ENCODE data around the gene PAH.

The PAH gene

DNA sequence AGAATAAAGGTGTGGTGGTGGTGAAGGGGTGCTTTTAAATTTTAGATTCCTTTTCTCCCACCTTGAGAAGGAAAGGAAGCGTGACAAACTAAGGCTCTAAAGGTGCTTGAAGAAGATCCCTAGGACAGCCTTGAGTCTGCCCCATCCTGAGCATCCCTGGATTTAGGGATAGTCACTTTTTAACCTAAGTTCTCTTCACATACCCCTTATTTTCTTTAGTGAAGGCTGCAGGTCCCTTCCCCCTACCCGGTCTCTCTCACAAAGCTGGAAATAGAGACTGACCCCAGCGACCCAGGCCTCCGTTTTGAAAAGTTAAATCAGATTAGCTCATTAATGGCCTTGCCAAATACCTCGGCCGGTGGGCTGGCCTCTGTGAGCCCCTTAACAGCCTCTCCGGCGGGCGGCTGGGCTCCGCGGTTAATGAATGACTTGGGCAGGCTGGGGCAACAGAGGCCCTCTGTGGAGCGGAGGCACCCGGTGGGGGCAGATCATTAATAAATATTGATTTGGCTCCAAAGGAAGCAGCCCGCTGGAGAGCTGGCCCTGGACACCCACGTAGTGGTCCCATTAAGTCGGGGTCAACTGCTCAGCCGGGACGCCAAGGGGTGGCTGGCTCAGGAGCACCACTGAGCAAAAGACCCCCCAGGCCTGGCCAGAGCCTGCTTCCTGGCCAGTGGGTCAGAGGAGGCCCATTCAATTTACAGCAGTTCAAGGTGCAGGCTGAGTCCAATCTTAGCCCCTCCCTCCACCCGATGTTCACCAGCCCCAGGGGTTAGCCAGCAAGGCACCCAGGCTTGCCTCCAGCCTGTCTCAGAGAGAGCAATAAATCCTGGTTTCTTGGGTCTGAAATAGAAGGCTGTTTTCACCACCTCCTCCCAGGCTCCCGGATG, 31.8 kb downstream of the PAH start:
- no peak overlapping the region for H3K9ac ChIP-seq (ENCODE audit: low read depth, low read length)
- no peaks in the 10 kb centered on the region for H3K27me3 ChIP-seq (ENCODE audit: insufficient read depth, low read length)
- H3K36me3 ChIP-seq (ENCODE audit: insufficient read depth, low read length): no peaks in the 10 kb centered on the region
- no peak overlapping the region for H3K4me3 ChIP-seq (ENCODE audit: low read length)
- H3K27ac ChIP-seq (ENCODE audit: low read depth, low read length): no peak overlapping the region
- 88% methylated on average over 20 of the region's 20 CpGs for WGBS
- no peaks in the 10 kb centered on the region for H3K9me3 ChIP-seq (ENCODE audit: insufficient read depth, low read depth, low read length)
- H3K4me1 ChIP-seq (ENCODE audit: insufficient read depth, low read length): no peaks in the 10 kb centered on the region

DNA sequence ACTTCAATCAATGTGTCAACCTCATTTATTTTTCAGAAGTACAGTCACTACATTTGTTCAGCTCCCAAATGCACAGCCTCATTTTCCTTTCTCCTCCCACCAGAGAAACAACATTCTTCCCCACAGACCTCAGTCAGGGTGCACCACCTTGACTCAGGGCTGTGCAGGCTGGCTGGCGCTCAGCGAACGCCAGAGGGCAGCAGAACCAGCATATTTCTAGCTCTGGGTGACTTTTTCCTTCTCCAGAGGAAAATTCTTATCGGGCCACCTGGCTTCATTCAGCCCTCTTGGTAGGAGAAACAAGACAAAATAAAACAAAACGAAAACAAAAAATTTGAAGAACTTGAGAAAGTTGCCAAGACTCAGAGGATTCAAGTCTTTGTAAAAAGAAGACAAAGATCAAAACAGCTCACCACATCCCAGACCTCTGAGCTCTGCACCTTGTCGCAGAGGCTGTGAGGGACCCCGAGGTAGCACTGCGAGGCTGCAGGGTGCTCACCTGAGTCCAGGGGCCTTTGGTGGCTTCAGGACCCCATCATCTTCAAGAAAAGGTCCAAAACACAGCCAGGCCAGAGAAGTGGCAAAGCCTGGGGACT, 33.7 kb downstream of the PAH start:
- H3K27me3 ChIP-seq (ENCODE audit: insufficient read depth, low read length): no peaks in the 10 kb centered on the region
- no peaks in the 10 kb centered on the region for H3K4me1 ChIP-seq (ENCODE audit: insufficient read depth, low read length)
- H3K36me3 ChIP-seq (ENCODE audit: insufficient read depth, low read length): no peaks in the 10 kb centered on the region
- H3K9me3 ChIP-seq (ENCODE audit: insufficient read depth, low read depth, low read length): no peaks in the 10 kb centered on the region
- H3K27ac ChIP-seq (ENCODE audit: low read depth, low read length): no peak overlapping the region
- WGBS: 37% methylated on average over 8 of the region's 8 CpGs
- H3K9ac ChIP-seq (ENCODE audit: low read depth, low read length): no peak overlapping the region
- H3K4me3 ChIP-seq (ENCODE audit: low read length): no peak overlapping the region

DNA sequence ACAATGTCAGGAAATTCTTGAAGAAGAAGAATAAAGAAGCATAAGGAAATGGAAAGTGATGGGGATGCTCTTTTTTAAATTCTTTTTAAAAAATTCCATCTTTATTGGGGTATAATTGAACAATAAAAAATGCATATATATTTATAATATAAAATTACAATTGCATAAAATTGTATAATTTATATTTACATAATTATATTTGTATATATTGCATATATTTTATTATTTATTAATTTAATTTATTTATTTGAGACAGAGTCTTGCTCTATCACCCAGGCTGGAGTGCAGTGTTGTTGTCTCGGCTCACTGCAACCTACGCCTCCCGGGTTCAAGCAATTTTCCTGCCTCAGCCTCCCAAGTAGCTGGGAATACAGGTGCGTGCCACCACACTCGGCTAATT, 36.3 kb downstream of the PAH start:
- Histone ChIP-seq H3K27ac (ENCODE audit: low read depth, low read length) (no peak overlapping the region), H3K9me3 (ENCODE audit: insufficient read depth, low read depth, low read length) (no peaks in the 10 kb centered on the region), H3K4me3 (ENCODE audit: low read length) (no peak overlapping the region), H3K36me3 (ENCODE audit: insufficient read depth, low read length) (no peaks in the 10 kb centered on the region), H3K27me3 (ENCODE audit: insufficient read depth, low read length) (no peaks in the 10 kb centered on the region), H3K4me1 (ENCODE audit: insufficient read depth, low read length) (no peaks in the 10 kb centered on the region), H3K9ac (ENCODE audit: low read depth, low read length) (no peak overlapping the region)
- WGBS: 95% methylated on average over 5 of the region's 5 CpGs

DNA sequence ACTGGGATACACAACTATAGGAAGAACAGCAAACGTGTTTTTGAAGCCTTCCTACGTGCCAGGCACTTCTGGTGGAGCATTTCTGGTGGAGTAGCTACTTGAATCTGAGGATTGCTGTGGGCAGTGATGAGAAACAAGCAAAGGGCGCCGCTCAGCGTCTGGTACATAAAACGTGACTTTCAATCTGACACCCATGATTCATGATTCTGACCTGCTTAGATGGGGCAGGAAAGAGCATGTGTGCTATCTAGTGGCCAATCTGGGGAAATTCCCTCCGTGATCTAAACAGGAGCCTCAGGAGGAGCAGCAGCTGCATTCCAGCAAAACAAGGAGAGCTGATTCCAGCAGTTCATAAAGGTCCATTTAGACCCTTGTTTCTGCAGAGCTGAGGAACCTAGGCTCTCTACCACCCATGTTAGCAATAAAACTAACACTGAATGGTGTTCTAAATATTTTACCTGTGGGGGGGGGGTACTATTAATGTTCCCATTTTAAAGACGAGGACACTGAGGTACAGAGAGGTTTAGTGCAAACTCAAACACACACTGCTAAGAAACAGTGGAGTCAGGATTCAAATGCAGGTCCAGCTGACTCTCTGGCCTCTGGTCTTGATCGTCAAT, 37.8 kb downstream of the PAH start:
- Histone ChIP-seq H3K9ac (ENCODE audit: low read depth, low read length) (no peak overlapping the region), H3K27me3 (ENCODE audit: insufficient read depth, low read length) (no peaks in the 10 kb centered on the region), H3K27ac (ENCODE audit: low read depth, low read length) (no peak overlapping the region), H3K4me3 (ENCODE audit: low read length) (no peak overlapping the region), H3K9me3 (ENCODE audit: insufficient read depth, low read depth, low read length) (no peaks in the 10 kb centered on the region), H3K4me1 (ENCODE audit: insufficient read depth, low read length) (no peaks in the 10 kb centered on the region), H3K36me3 (ENCODE audit: insufficient read depth, low read length) (no peaks in the 10 kb centered on the region)
- WGBS: 30% methylated on average over 9 of the region's 9 CpGs

DNA sequence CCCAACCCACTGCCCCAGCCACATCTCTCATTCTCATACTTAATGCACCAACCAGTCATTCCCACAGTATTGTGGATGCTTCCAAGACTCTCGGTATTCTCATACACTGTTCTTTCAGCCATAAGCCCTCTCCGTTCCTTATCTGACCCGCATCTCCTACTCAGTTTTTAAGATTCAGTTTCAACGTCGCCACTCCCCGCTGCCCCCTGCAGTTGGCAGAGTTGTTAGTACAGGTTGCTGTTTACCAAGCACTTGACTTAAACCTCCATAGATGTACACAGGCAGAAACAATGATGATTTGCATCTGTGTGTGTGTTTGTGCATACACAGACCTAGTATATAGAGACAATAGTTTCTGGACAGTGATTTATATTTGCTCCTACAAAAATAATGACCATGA, 40.2 kb downstream of the PAH start:
- no peaks in the 10 kb centered on the region for H3K36me3 ChIP-seq (ENCODE audit: insufficient read depth, low read length)
- H3K27ac ChIP-seq (ENCODE audit: low read depth, low read length): no peak overlapping the region
- H3K4me3 ChIP-seq (ENCODE audit: low read length): no peak overlapping the region
- WGBS: 70% methylated on average over 6 of the region's 6 CpGs
- H3K9me3 ChIP-seq (ENCODE audit: insufficient read depth, low read depth, low read length): no peaks in the 10 kb centered on the region
- H3K4me1 ChIP-seq (ENCODE audit: insufficient read depth, low read length): no peaks in the 10 kb centered on the region
- H3K27me3 ChIP-seq (ENCODE audit: insufficient read depth, low read length): no peaks in the 10 kb centered on the region
- no peak overlapping the region for H3K9ac ChIP-seq (ENCODE audit: low read depth, low read length)

DNA sequence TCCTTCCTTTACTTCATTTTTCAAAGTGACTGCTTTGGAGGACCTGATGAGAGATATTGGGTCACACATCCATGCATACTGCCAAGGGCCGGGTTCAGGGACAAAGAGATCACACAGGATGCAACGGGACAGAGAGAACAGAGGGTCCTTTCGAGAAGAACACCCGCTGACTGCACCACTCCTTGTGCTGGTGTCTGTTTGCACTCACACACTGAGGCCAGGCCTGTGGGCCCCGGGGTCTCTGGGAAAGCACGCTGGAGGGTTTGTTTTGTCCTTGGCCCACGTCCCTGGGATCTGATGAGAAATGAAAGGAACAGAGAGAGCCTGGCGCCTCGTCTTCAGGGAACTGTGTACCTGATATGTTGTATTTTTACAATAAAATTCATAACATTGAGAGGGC, 42.2 kb downstream of the PAH start:
- Histone ChIP-seq H3K4me1 (ENCODE audit: insufficient read depth, low read length) (no peaks in the 10 kb centered on the region), H3K36me3 (ENCODE audit: insufficient read depth, low read length) (no peaks in the 10 kb centered on the region), H3K27me3 (ENCODE audit: insufficient read depth, low read length) (no peaks in the 10 kb centered on the region), H3K27ac (ENCODE audit: low read depth, low read length) (no peak overlapping the region), H3K9me3 (ENCODE audit: insufficient read depth, low read depth, low read length) (no peaks in the 10 kb centered on the region), H3K9ac (ENCODE audit: low read depth, low read length) (no peak overlapping the region), H3K4me3 (ENCODE audit: low read length) (no peak overlapping the region)
- WGBS: 90% methylated on average over 9 of the region's 9 CpGs

DNA sequence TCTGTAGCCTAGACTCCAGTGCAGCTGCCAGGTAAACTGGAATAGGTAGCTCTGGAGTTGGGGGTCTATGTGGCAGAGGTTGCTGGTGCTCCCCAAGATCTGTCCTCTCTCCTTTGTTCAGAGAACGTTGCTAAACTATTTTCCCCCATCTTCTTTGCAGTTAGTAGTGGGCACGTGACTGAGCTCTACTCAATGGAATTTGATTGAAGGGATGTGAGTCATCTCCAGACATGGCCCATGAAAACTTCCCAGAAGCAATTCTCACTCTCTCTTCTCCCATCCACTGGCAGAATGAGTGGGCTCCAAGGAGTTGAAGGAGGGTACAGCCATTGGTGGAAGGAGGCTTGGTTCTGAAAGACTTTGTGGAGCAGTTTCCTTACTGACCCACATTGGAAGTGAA, 44.0 kb downstream of the PAH start:
- H3K9me3 ChIP-seq (ENCODE audit: insufficient read depth, low read depth, low read length): no peaks in the 10 kb centered on the region
- H3K27ac ChIP-seq (ENCODE audit: low read depth, low read length): no peak overlapping the region
- no CpG with 5 or more reads among the region's 2 CpGs for WGBS
- no peaks in the 10 kb centered on the region for H3K27me3 ChIP-seq (ENCODE audit: insufficient read depth, low read length)
- H3K9ac ChIP-seq (ENCODE audit: low read depth, low read length): no peak overlapping the region
- H3K36me3 ChIP-seq (ENCODE audit: insufficient read depth, low read length): no peaks in the 10 kb centered on the region
- H3K4me1 ChIP-seq (ENCODE audit: insufficient read depth, low read length): no peaks in the 10 kb centered on the region
- no peak overlapping the region for H3K4me3 ChIP-seq (ENCODE audit: low read length)

DNA sequence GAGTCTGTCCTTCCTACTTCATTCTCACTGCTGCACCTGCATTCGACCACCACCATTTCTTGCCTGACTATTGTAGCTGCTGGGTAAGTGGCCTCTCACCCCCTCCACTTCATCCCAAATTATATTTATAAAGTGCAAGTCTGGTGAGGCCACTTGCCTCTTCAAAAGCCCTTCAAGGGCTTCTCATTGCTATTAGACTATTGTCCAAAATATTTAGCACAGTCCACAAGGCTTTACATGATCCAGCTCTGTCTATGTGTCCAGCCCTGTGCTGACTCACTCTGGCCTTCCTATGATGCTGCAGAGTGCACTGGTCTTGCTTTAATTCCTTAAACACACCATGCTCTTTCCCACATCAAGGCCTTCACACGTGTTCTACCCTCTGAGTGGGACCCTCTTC, 46.0 kb downstream of the PAH start:
- Histone ChIP-seq H3K27me3 (ENCODE audit: insufficient read depth, low read length) (no peaks in the 10 kb centered on the region), H3K27ac (ENCODE audit: low read depth, low read length) (no peak overlapping the region), H3K36me3 (ENCODE audit: insufficient read depth, low read length) (no peaks in the 10 kb centered on the region), H3K9me3 (ENCODE audit: insufficient read depth, low read depth, low read length) (no peaks in the 10 kb centered on the region), H3K4me3 (ENCODE audit: low read length) (no peak overlapping the region), H3K9ac (ENCODE audit: low read depth, low read length) (no peak overlapping the region), H3K4me1 (ENCODE audit: insufficient read depth, low read length) (no peaks in the 10 kb centered on the region)
- 78% methylated on average over 2 of the region's 2 CpGs for WGBS

DNA sequence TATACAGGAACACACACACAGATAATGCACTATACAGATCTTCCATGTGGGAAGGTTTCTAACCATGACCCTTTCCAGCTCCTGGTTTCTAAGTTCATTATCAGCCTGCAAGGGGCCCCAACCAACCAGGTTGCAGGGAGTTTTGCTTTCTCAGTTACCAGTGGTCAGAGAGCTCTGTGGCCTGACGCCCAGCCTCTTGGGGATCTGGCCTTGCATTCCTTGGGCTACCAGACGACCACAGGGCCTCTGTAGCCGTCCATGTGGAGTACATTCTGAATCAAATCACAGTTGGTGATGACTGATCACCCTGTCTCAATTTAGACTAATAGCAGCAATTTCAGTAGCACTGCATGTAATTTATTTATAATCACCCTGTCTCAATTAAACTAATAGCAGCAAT, 47.5 kb downstream of the PAH start:
- Histone ChIP-seq H3K27me3 (ENCODE audit: insufficient read depth, low read length) (no peaks in the 10 kb centered on the region), H3K4me1 (ENCODE audit: insufficient read depth, low read length) (no peaks in the 10 kb centered on the region), H3K4me3 (ENCODE audit: low read length) (no peak overlapping the region), H3K36me3 (ENCODE audit: insufficient read depth, low read length) (no peaks in the 10 kb centered on the region), H3K9me3 (ENCODE audit: insufficient read depth, low read depth, low read length) (no peaks in the 10 kb centered on the region), H3K9ac (ENCODE audit: low read depth, low read length) (no peak overlapping the region), H3K27ac (ENCODE audit: low read depth, low read length) (no peak overlapping the region)
- 32% methylated on average over 3 of the region's 3 CpGs for WGBS

DNA sequence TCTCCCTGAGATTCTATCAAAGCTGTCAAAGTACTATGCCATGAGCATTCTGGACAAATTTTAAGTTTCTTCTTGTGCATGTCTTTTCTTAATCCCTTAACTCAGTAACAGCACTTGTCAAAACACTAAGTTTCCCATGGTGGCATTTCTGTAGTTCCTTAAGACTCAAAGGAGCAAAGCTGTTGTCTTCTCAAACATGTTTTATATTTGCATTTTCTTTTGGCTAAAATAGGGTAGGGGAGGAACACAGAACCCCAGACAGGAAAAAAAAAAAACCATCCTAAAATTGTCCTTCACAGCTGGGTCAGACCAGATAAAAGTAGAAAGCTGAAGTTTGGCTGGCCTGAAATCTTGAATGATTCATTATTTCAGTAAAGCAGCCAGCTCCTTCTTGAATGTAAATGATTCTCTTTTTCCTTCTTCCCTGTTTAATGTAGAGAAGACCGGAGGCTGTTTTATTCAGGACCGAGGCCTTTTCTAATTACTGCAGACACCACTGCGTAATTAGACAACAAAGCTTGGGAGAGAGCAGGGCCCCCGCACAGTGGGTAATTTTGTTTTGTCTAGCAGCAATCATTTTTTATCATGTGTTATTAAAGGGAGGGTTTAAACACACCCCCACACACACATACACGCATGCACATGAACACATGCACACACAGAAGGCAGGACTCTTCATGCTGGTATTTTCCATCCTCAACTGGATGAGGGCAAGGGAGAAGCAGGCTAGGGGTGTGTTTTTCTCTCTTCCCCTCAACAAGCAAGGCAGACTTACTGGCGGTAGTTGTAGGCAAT, 51.0 kb downstream of the PAH start:
- H3K27ac ChIP-seq (ENCODE audit: low read depth, low read length): no peak overlapping the region
- H3K27me3 ChIP-seq (ENCODE audit: insufficient read depth, low read length): no peaks in the 10 kb centered on the region
- H3K9me3 ChIP-seq (ENCODE audit: insufficient read depth, low read depth, low read length): no peaks in the 10 kb centered on the region
- no peak overlapping the region for H3K4me3 ChIP-seq (ENCODE audit: low read length)
- no peak overlapping the region for H3K9ac ChIP-seq (ENCODE audit: low read depth, low read length)
- H3K36me3 ChIP-seq (ENCODE audit: insufficient read depth, low read length): no peaks in the 10 kb centered on the region
- WGBS: 98% methylated on average over 4 of the region's 6 CpGs
- no peaks in the 10 kb centered on the region for H3K4me1 ChIP-seq (ENCODE audit: insufficient read depth, low read length)

DNA sequence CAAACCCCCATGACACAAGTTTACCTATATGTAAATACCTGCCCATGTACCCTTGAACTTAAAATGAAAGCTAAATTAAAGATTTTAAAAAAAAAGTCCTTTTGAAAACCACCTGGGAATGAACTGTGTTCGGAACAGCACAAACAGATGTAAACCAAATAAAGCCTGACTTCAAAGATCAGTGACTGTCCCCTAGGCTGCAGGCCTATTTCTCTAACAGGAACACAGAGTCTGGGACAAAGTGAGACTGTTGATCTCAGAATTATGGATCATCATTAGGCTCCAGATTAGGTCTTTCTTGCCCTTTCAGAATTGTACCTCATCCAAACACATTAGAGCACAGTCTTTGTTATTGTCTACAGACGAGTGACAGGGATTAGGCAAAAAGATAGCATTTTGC, 54.6 kb downstream of the PAH start:
- H3K9me3 ChIP-seq (ENCODE audit: insufficient read depth, low read depth, low read length): no peaks in the 10 kb centered on the region
- no peak overlapping the region for H3K27ac ChIP-seq (ENCODE audit: low read depth, low read length)
- 93% methylated on average over 2 of the region's 2 CpGs for WGBS
- H3K36me3 ChIP-seq (ENCODE audit: insufficient read depth, low read length): no peaks in the 10 kb centered on the region
- H3K4me3 ChIP-seq (ENCODE audit: low read length): no peak overlapping the region
- no peak overlapping the region for H3K9ac ChIP-seq (ENCODE audit: low read depth, low read length)
- no peaks in the 10 kb centered on the region for H3K4me1 ChIP-seq (ENCODE audit: insufficient read depth, low read length)
- no peaks in the 10 kb centered on the region for H3K27me3 ChIP-seq (ENCODE audit: insufficient read depth, low read length)

Data from HUES64 (cell line).